ENCODE results near the gene PAK1. TPM values are rescaled to one million over a fixed set of nuclear protein-coding genes. Genes with fewer than 3 reads are reported as not detected.

Gene PAK1
- total and polyA plus RNA-seq, 2 donors (not counting 3 experiments of a cell fraction or from before 2014, with no cell fraction given) = 5.6 to 12.9 TPM

- POLR2A ChIA-PET = no interaction called here
- Histone ChIP-seq H3K36me3 (ENCODE audit: control insufficient read depth in 2 of 2, extremely low read depth in 1 of 2, insufficient read depth in 2 of 2, low read length in 2 of 2) (no peaks in the 10 kb centered on the region), H3K27me3 (ENCODE audit: control insufficient read depth in 2 of 2, insufficient read depth in 2 of 2, low read length in 2 of 2) (no peaks in the 10 kb centered on the region), H3K4me2 (ENCODE audit: insufficient read depth, low read length) (no peak overlapping the region), H4K20me1 (replicated peaks; ENCODE audit: control insufficient read depth, extremely low read depth, insufficient read depth, low read length) (no peaks in the 10 kb centered on the region), H3K9me3 (replicated peaks; ENCODE audit: control insufficient read depth, insufficient read depth, low read length) (no peaks in the 10 kb centered on the region), H3K4me1 (ENCODE audit: control insufficient read depth, extremely low read depth, insufficient read depth, low read length) (peaks cover 16% of the 10 kb centered on the region), H3K9me1 (replicated peaks; ENCODE audit: control insufficient read depth, extremely low read depth, insufficient read depth, low read length) (no peaks in the 10 kb centered on the region), H3K27ac (ENCODE audit: insufficient read depth, low read depth, low read length) (no peak overlapping the region), H3K4me3 (replicated peaks in 1 of 3; ENCODE audit: insufficient read depth in 1 of 3, low read depth in 1 of 3, low read length in 3 of 3) (no peak overlapping the region), H3K9ac (replicated peaks; ENCODE audit: extremely low read depth, insufficient read depth, low read length) (no peak overlapping the region), H3K79me2 (ENCODE audit: control insufficient read depth, insufficient read depth, low read length) (no peaks in the 10 kb centered on the region), H2AFZ (ENCODE audit: low read depth, low read length) (no peak overlapping the region)
- CTCF ChIA-PET = no interaction called here
- dilution Hi-C loops (cut with MboI; ENCODE audit: extremely low pct_ligation_motif_present, low sequenced_read_pairs) = no loop called here
- no TSS peak for BruUV-seq (replicated peaks)
- no peak for TF ChIP-seq EZH2 (IDR thresholded peaks at IDR 0.05; ENCODE audit: borderline replicate concordance, low read depth, low read length, severe bottlenecking)
- no peak for TF ChIP-seq GATA2 (IDR thresholded peaks at IDR 0.05; ENCODE audit: insufficient read depth, insufficient read length, low read depth, low read length)
- no peak for TF ChIP-seq MAX (IDR thresholded peaks at IDR 0.05; ENCODE audit: insufficient read depth, insufficient read length)
- TF ChIP-seq MYC (IDR thresholded peaks at IDR 0.05; ENCODE audit: low read depth, low read length) = no peak
- TF ChIP-seq FOS (IDR thresholded peaks at IDR 0.05; ENCODE audit: borderline replicate concordance, insufficient read depth, low read length) = no peak
- no peak for TF ChIP-seq POLR2A (IDR thresholded peaks at IDR 0.05; ENCODE audit: low read depth, low read length)
- no peak for TF ChIP-seq JUN (IDR thresholded peaks at IDR 0.05; ENCODE audit: borderline replicate concordance, insufficient read depth, insufficient read length, low read depth)
- no peak for TF ChIP-seq POLR2AphosphoS5 (IDR thresholded peaks at IDR 0.05; ENCODE audit: insufficient read depth, low read depth, low read length)
- no peak for TF ChIP-seq CTCF (IDR thresholded peaks at IDR 0.05; ENCODE audit: extremely low read depth in 1 of 2, insufficient read depth in 1 of 2, low read depth in 1 of 2, low read length in 2 of 2)
- FAIRE-seq = no peak
- intact Hi-C loops (cut with micrococcal nuclease) = no loop called here
- DNase-seq (ENCODE audit: low read depth, low spot score) = no peak
Observed at GRCh38 chr11:77402218-77402556, 71.7 kb downstream of the PAK1 start.

Measured in endothelial cell of umbilical vein (primary cell).